Uterus (tissue), 2 donors: ENCODE results near the gene ITSN2.
"Not testable (repeated sequence)": the region's sequence is repeated elsewhere in the genome, so short reads cannot be mapped to it uniquely, and the experiment has no call there.

Experiments
- POLR2A ChIP-seq, 2 donors: fragments of 450-650 bp; IDR thresholded peaks; one replicate each; pipeline ENCODE4 v1.6.1; 2016; ENCODE audit warnings: antibody characterized with exemption in 2 of 2, mild to moderate bottlenecking in 1 of 2, moderate library complexity in 1 of 2
- TF ChIP-seq, protein P1 (sequence below), 4 experiments: fragments of 200-600 bp in 2 of 4; fragments of 450-650 bp in 2 of 4; sonication (generic) in 2 of 4; IDR thresholded peaks; one replicate each; pipeline ENCODE4 v1.5.1; 2016 to 2019; ENCODE audit warnings: antibody characterized with exemption in 4 of 4, mild to moderate bottlenecking in 2 of 4, moderate library complexity in 1 of 4

- not testable (repeated sequence) for TF ChIP-seq POLR2A (IDR thresholded peaks at IDR 0.05)
- TF ChIP-seq, protein P1, sequence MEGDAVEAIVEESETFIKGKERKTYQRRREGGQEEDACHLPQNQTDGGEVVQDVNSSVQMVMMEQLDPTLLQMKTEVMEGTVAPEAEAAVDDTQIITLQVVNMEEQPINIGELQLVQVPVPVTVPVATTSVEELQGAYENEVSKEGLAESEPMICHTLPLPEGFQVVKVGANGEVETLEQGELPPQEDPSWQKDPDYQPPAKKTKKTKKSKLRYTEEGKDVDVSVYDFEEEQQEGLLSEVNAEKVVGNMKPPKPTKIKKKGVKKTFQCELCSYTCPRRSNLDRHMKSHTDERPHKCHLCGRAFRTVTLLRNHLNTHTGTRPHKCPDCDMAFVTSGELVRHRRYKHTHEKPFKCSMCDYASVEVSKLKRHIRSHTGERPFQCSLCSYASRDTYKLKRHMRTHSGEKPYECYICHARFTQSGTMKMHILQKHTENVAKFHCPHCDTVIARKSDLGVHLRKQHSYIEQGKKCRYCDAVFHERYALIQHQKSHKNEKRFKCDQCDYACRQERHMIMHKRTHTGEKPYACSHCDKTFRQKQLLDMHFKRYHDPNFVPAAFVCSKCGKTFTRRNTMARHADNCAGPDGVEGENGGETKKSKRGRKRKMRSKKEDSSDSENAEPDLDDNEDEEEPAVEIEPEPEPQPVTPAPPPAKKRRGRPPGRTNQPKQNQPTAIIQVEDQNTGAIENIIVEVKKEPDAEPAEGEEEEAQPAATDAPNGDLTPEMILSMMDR (IDR thresholded peaks at IDR 0.05), result not testable (repeated sequence)
These were observed 2.6 kb downstream of the ITSN2 start for GRCh38 chr2:24357767-24358166.
